ENCODE data around the gene IKZF3.

IKZF3 gene

DNA sequence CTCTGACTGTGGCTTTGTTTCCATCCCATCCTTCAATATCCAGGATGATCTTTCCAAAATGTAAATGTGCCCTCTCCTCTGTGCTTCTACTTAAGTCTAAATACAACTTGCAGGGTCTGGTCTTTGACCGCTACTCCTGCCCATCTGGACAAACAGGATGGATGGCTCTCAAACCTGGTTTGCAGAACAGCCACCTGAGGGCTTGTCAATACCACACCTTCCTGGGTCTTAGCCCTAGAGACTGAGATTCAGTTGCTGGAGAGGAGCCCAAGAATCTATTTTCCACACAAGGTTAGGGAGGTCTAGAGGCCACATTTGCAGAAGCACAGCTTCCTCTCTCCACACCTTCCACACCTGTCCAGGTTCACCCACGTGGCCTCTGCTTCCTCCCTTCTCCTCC is 128.2 kb downstream of the IKZF3 start:
- H3K4me3 ChIP-seq (ENCODE audit: low read depth, low read length): no peak overlapping the region
- no peak overlapping the region for H3K27ac ChIP-seq
- DNase-seq: no peak
- no peaks in the 10 kb centered on the region for H3K27me3 ChIP-seq (ENCODE audit: insufficient read depth, low read depth, severe bottlenecking)
- no peaks in the 10 kb centered on the region for H3K36me3 ChIP-seq
- no peaks in the 10 kb centered on the region for H3K9me3 ChIP-seq (ENCODE audit: severe bottlenecking)
- TF ChIP-seq, protein P1, sequence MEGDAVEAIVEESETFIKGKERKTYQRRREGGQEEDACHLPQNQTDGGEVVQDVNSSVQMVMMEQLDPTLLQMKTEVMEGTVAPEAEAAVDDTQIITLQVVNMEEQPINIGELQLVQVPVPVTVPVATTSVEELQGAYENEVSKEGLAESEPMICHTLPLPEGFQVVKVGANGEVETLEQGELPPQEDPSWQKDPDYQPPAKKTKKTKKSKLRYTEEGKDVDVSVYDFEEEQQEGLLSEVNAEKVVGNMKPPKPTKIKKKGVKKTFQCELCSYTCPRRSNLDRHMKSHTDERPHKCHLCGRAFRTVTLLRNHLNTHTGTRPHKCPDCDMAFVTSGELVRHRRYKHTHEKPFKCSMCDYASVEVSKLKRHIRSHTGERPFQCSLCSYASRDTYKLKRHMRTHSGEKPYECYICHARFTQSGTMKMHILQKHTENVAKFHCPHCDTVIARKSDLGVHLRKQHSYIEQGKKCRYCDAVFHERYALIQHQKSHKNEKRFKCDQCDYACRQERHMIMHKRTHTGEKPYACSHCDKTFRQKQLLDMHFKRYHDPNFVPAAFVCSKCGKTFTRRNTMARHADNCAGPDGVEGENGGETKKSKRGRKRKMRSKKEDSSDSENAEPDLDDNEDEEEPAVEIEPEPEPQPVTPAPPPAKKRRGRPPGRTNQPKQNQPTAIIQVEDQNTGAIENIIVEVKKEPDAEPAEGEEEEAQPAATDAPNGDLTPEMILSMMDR (IDR thresholded peaks at IDR 0.05; ENCODE audit: low read depth, low read length): no peak

DNA sequence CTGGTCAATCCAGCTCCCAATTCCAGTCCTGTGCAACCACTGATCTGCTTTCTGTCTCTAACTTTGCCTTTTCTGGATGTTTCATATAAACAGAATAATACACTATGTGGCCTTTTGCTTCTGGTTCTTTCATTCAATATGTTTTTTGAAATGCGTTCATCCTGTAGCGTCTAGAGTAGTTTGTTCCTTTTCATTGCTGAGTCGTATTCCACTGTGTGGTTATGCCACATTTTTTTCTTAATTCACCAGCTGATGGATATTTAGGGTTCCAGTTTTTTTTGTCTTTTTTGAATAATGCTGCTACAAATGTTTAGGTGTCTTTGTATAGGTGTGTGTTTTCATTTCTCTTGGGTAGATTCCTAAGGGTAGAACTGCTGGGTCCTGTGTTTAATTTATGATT is 131.5 kb downstream of the IKZF3 start:
- Histone ChIP-seq H3K36me3 (peaks cover 18% of the 10 kb centered on the region), H3K4me3 (ENCODE audit: low read depth, low read length) (no peak overlapping the region), H3K9me3 (ENCODE audit: severe bottlenecking) (no peaks in the 10 kb centered on the region), H3K27ac (no peak overlapping the region), H3K27me3 (ENCODE audit: insufficient read depth, low read depth, severe bottlenecking) (no peaks in the 10 kb centered on the region)
- TF ChIP-seq, protein P1 (IDR thresholded peaks at IDR 0.05; ENCODE audit: low read depth, low read length): no peak
- no peak for DNase-seq

DNA sequence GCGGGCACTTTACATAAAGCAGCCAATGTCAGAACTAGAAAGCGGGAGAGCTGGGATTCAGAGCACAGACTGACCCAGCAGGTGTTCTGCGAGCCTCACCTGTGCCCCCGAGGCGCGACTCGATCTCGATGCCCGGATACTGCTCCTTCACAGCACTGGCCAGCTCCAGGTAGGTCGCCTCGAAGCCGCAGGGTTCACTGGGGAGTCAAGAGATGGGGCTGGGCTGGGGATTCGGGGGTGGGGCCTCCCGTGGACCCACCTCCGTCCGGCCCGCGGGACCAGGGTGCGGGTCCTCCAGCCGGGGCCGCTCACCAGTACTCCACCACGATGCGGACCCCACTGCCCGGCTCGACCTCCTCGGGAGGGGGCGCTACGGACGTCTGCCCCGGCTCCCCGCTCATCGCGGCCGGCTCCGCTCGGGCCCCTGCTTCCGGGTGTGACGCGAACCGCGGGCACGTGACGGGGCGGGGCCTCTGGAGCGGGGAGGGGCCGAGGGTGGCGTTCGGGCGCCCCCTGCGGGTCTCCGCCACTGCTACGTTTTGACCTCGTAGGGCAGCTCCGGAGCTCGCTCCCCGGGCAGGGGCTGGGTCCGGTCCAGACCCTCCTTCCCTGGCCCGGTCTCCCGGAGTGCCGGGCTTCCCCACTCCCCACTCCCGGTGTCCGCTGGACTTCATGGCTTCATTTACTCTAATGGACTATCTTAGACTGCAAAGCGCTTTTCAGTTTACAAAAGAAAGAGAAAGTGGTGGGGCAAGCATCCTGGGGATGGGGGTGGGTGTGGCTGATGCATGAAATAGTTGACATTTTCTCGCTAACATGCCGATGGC is 133.8 kb downstream of the IKZF3 start, which contains the start of gene MIEN1:
MIEN1 (minus strand) TSS at position 438 of the 827 bp plus-strand sequence; CDS start at position 401, 37 bp downstream.
- no peaks in the 10 kb centered on the region for H3K9me3 ChIP-seq (ENCODE audit: severe bottlenecking)

DNA sequence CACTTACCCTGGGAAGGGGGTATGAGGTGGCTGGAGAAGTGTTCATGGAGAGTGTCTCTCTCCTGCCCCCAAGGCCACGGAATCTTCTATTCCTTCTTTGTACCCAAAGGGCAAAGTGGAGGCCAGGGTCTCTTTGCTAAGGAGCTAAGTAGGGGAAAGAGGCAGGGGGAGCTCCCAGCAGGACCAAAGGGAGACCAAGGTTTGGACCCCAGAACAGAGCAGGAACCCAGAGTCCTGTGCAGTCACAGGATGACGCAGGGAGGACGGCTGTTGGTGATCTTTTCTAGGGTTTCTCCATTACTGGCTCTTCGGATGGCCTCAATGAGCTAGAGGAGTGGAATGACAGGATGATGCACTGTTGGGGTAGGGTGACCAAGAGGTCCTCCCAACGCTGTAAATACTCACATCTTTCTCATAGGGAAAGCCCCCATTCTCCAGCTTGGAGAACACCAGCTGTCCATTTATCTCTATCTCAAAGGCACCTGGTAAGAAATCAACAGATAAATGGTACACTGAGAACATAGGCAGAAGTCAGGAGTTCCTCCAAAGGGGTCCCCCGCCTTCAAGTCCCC is 134.7 kb downstream of the IKZF3 start:
- TF ChIP-seq, protein P1 (IDR thresholded peaks at IDR 0.05; ENCODE audit: low read depth, low read length): no peak
- H3K27ac ChIP-seq: peak overlapping the region; percentile 85; the same call in 1 of the 2 replicates
- no peak for DNase-seq
- H3K36me3 ChIP-seq: peaks cover 26% of the 10 kb centered on the region
- peak overlapping the region; percentile 84 for H3K4me3 ChIP-seq (ENCODE audit: low read depth, low read length)
- no peaks in the 10 kb centered on the region for H3K27me3 ChIP-seq (ENCODE audit: insufficient read depth, low read depth, severe bottlenecking)
- no peaks in the 10 kb centered on the region for H3K9me3 ChIP-seq (ENCODE audit: severe bottlenecking)

More for the DNA sequence above, 133.8 kb downstream of the IKZF3 start, which contains the start of gene MIEN1:
- Histone ChIP-seq H3K27me3 (ENCODE audit: insufficient read depth, low read depth, severe bottlenecking) (no peaks in the 10 kb centered on the region), H3K36me3 (peaks cover 19% of the 10 kb centered on the region), H3K27ac (peak within 1 kb of the TSS; percentile 85), H3K4me3 (ENCODE audit: low read depth, low read length) (peak within 1 kb of the TSS; percentile 84)
- TF ChIP-seq, protein P1 (IDR thresholded peaks at IDR 0.05; ENCODE audit: low read depth, low read length): peak; percentile 92
- DNase-seq: peak; percentile 95

DNA sequence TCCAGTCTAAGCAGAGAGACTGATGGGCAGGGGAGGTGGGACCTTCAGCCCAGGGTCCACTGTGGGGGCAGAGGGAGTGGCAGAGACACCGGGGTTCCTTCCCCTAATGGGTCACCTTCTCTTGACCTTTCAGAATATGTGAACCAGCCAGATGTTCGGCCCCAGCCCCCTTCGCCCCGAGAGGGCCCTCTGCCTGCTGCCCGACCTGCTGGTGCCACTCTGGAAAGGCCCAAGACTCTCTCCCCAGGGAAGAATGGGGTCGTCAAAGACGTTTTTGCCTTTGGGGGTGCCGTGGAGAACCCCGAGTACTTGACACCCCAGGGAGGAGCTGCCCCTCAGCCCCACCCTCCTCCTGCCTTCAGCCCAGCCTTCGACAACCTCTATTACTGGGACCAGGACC is 136.6 kb downstream of the IKZF3 start:
- Histone ChIP-seq H3K36me3 (peaks cover 27% of the 10 kb centered on the region), H3K27ac (no peak overlapping the region), H3K9me3 (ENCODE audit: severe bottlenecking) (no peaks in the 10 kb centered on the region), H3K4me3 (ENCODE audit: low read depth, low read length) (no peak overlapping the region), H3K27me3 (ENCODE audit: insufficient read depth, low read depth, severe bottlenecking) (no peaks in the 10 kb centered on the region)
- TF ChIP-seq, protein P1 (IDR thresholded peaks at IDR 0.05; ENCODE audit: low read depth, low read length): no peak
- DNase-seq: no peak
